GM21367 (cell line): ENCODE results near the gene LRRC8C.
A peak's percentile ranks its signal among the peaks of the same experiment; 100 is the strongest.
"Not testable (repeated sequence)": the region's sequence is repeated elsewhere in the genome, so short reads cannot be mapped to it uniquely, and the experiment has no call there.

Source experiments
- ATAC-seq: cut with Tn5 transposase; IDR thresholded peaks from one replicate; pipeline ENCODE4 v1.9.1; 2021; ENCODE audit not compliant: unreplicated experiment

The LRRC8C gene

GRCh38 chr1:89702520-89703045 is 69.7 kb downstream of the LRRC8C start:
- no peak for ATAC-seq

GRCh38 chr1:89703469-89703868 is 70.5 kb downstream of the LRRC8C start:
- ATAC-seq, result no peak

GRCh38 chr1:89704014-89704413 is 71.1 kb downstream of the LRRC8C start:
- ATAC-seq, result no peak

GRCh38 chr1:89704885-89705284 is 72.0 kb downstream of the LRRC8C start:
- not testable (repeated sequence) for ATAC-seq

GRCh38 chr1:89705901-89706699 is 73.2 kb downstream of the LRRC8C start:
- ATAC-seq, result peak; percentile 74

- no peak for ATAC-seq
These were observed 73.7 kb downstream of the LRRC8C start for GRCh38 chr1:89706700-89707012.

- no peak for ATAC-seq
These were observed 75.9 kb downstream of the LRRC8C start for GRCh38 chr1:89708751-89709375.

GRCh38 chr1:89710498-89711139 is 77.7 kb downstream of the LRRC8C start:
- ATAC-seq, result no peak

GRCh38 chr1:89711140-89711778 is 78.3 kb downstream of the LRRC8C start:
- no peak for ATAC-seq

GRCh38 chr1:89712420-89712819 is 79.5 kb downstream of the LRRC8C start:
- no peak for ATAC-seq

- no peak for ATAC-seq
These were observed 82.8 kb downstream of the LRRC8C start for GRCh38 chr1:89715677-89716076.

- peak; percentile 90 for ATAC-seq
These were observed 86.8 kb downstream of the LRRC8C start for GRCh38 chr1:89719502-89720306.

- no peak for ATAC-seq
These were observed 87.9 kb downstream of the LRRC8C start for GRCh38 chr1:89720839-89721238.

- ATAC-seq, result no peak
These were observed 88.4 kb downstream of the LRRC8C start for GRCh38 chr1:89721351-89721750.

GRCh38 chr1:89723144-89723543 is 90.2 kb downstream of the LRRC8C start:
- ATAC-seq, result no peak

GRCh38 chr1:89723863-89724262 is 90.9 kb downstream of the LRRC8C start:
- ATAC-seq, result no peak

- ATAC-seq, result peak; percentile 72
These were observed 91.6 kb downstream of the LRRC8C start for GRCh38 chr1:89724369-89725010.

GRCh38 chr1:89725011-89725370 is 92.1 kb downstream of the LRRC8C start:
- ATAC-seq, result peak; percentile 6

- no peak for ATAC-seq
These were observed 92.7 kb downstream of the LRRC8C start for GRCh38 chr1:89725631-89726030.
